ENCODE data around the gene ABCB11. TPM values are rescaled to one million over a fixed set of nuclear protein-coding genes. Genes with fewer than 3 reads are reported as not detected.

Gene ABCB11
- total and polyA plus RNA-seq, 2 of the 4 experiments (the other 2 are of a cell fraction): not detected

- no peak within 1 kb of the TSS for H2BK15ac ChIP-seq (ENCODE audit: low read depth, low read length)
- no peak within 1 kb of the TSS for H3K23ac ChIP-seq (ENCODE audit: low read depth, low read length)
- H3K4ac ChIP-seq (ENCODE audit: low read depth, low read length): no peak within 1 kb of the TSS
- H4K91ac ChIP-seq (ENCODE audit: insufficient read depth, low read depth, low read length): no peak within 1 kb of the TSS
- DNase-seq (no peak), ATAC-seq (ENCODE audit: low read depth) (no peak)
- POLR2A ChIA-PET (ENCODE audit: unreplicated experiment): no interaction called here
- H3K18ac ChIP-seq (ENCODE audit: low read depth, low read length): no peak within 1 kb of the TSS
- no peak within 1 kb of the TSS for H4K5ac ChIP-seq (ENCODE audit: low read depth, low read length)
- no peak within 1 kb of the TSS for H2BK20ac ChIP-seq (ENCODE audit: low read depth, low read length)
- H3K79me1 ChIP-seq (ENCODE audit: low read depth in 1 of 2, low read length in 2 of 2): no peaks in the 10 kb centered on the region
- 49% methylated on average over 2 of the region's 5 CpGs; no CpG with 5 or more reads in 1 of the 2 experiments for WGBS, 2 experiments (ENCODE audit: extremely low coverage in 2 of 2, insufficient read length in 1 of 2)
- H2BK120ac ChIP-seq (ENCODE audit: low read depth, low read length): no peak within 1 kb of the TSS
- no peak within 1 kb of the TSS for H4K8ac ChIP-seq (ENCODE audit: low read depth in 2 of 2, low read length in 2 of 2)
- no peaks in the 10 kb centered on the region for H3K9me1 ChIP-seq (ENCODE audit: insufficient read depth, low read length)
- H2AK5ac ChIP-seq (ENCODE audit: low read depth, low read length): no peak within 1 kb of the TSS
- BruUV-seq (replicated peaks): no TSS peak
- no peak within 1 kb of the TSS for H2AK9ac ChIP-seq (replicated peaks; ENCODE audit: low read depth, low read length, poor library complexity)
- no peak within 1 kb of the TSS for H3K56ac ChIP-seq (ENCODE audit: extremely low read depth, insufficient read depth, low read length)
- H3K14ac ChIP-seq (replicated peaks; ENCODE audit: low read depth, low read length): no peak within 1 kb of the TSS
- intact Hi-C loops (cut with micrococcal nuclease) (no loop called here), in situ Hi-C loops (cut with MboI; ENCODE audit: low sequenced_read_pairs) (no loop called here), dilution Hi-C loops (cut with HindIII; ENCODE audit: low sequenced_read_pairs, unreplicated experiment) (no loop called here)
- H3K27me3 ChIP-seq (ENCODE audit: control insufficient read depth, insufficient read depth, low read length): 0 out of 2 replicates have a peak, but pooled peaks cover 1% of the 10 kb centered on the region
- H3K36me3 ChIP-seq (ENCODE audit: control insufficient read depth, insufficient read depth, low read length): no peaks in the 10 kb centered on the region
- no peak within 1 kb of the TSS for H2AFZ ChIP-seq (replicated peaks; ENCODE audit: low read length, poor library complexity)
- H3K9ac ChIP-seq (ENCODE audit: low read depth, low read length): no peak within 1 kb of the TSS
- H4K20me1 ChIP-seq (ENCODE audit: insufficient read depth, low read length): no peaks in the 10 kb centered on the region
- no peak within 1 kb of the TSS for H2BK5ac ChIP-seq (ENCODE audit: low read depth, low read length, poor library complexity, severe bottlenecking)
- H3K4me1 ChIP-seq (ENCODE audit: control insufficient read depth, insufficient read depth, low read length): no peaks in the 10 kb centered on the region
- H3K4me2 ChIP-seq (ENCODE audit: low read depth, low read length): no peak within 1 kb of the TSS
- no peaks in the 10 kb centered on the region for H3K9me3 ChIP-seq (ENCODE audit: control insufficient read depth, insufficient read depth, low read length)
- H3K27ac ChIP-seq (ENCODE audit: insufficient read depth, low read length): no peak within 1 kb of the TSS
- no peak within 1 kb of the TSS for H3K4me3 ChIP-seq (ENCODE audit: insufficient read depth, low read depth, low read length)
- TF ChIP-seq MAZ (IDR thresholded peaks at IDR 0.05; ENCODE audit: borderline replicate concordance, low read depth, low read length) (no peak), FOS (IDR thresholded peaks at IDR 0.05; ENCODE audit: low read depth, low read length) (no peak), CTCF (conservative IDR thresholded peaks at IDR 0.05; ENCODE audit: low read depth, low read length) (no peak), NFE2L2 (IDR thresholded peaks at IDR 0.05; ENCODE audit: low read depth, low read length) (no peak), RFX5 (IDR thresholded peaks at IDR 0.05; ENCODE audit: low read depth, low read length) (no peak), POLR2A (IDR thresholded peaks at IDR 0.05; ENCODE audit: low read depth, low read length) (no peak), RAD21 (IDR thresholded peaks at IDR 0.05; ENCODE audit: low read length) (no peak), RCOR1 (IDR thresholded peaks at IDR 0.05; ENCODE audit: insufficient replicate concordance, low read length) (no peak), USF2 (IDR thresholded peaks at IDR 0.05; ENCODE audit: low read depth, low read length) (no peak), MAFK (IDR thresholded peaks at IDR 0.05; ENCODE audit: low read depth, low read length) (no peak)
- CTCF ChIA-PET: no interaction called here
Observed at GRCh38 chr2:168901003-168901402, 130.1 kb downstream of the ABCB11 start, which contains the start of gene G6PC2. TSS of gene G6PC2 (plus strand) at chr2:168901291. CDS start at chr2:168901332, 41 bp downstream.

All from IMR-90 (cell line).